HCT116 (cell line): Measurements from ENCODE around the gene MAPK8IP3.

Experiments
- EZH2 ChIP-seq: fragments of 200-600 bp; sonication (generic); IDR thresholded peaks from 2 replicates; pipeline ENCODE4 v1.6.1; 2017; ENCODE audit warnings: antibody characterized with exemption, mixed run types
- EZH2phosphoT487 ChIP-seq: fragments of 200-600 bp; IDR thresholded peaks from 2 replicates; pipeline ENCODE4 v1.6.1; 2018; ENCODE audit warnings: antibody characterized with exemption, borderline replicate concordance
- JUND ChIP-seq: IDR thresholded peaks from 2 replicates; pipeline ENCODE4 v1.6.1; 2012
- POLR2A ChIP-seq: IDR thresholded peaks from 2 replicates; pipeline ENCODE4 v1.7.0; 2011; ENCODE audit warnings: borderline replicate concordance; ENCODE audit not compliant: insufficient read depth, insufficient read length; ENCODE audit errors: extremely low read depth
- POLR2AphosphoS5 ChIP-seq: IDR thresholded peaks from 2 replicates; pipeline ENCODE4 v1.6.1; 2011; ENCODE audit warnings: mild to moderate bottlenecking, low read depth, low read length, moderate library complexity
- YY1 ChIP-seq: IDR thresholded peaks from 2 replicates; pipeline ENCODE4 v1.6.1; 2011; ENCODE audit warnings: low read length, low read depth, moderate library complexity, mild to moderate bottlenecking; ENCODE audit not compliant: insufficient replicate concordance; ENCODE audit errors: extremely low read depth
- TF ChIP-seq, protein P1 (sequence below), 3 experiments: fragments of 200-600 bp in 1 of 3; sonication (generic) in 1 of 3; IDR thresholded peaks in 2 of 3; conservative IDR thresholded peaks in 1 of 3; 2 replicates each; pipeline ENCODE4 v1.5.1; 2012 to 2017; ENCODE audit warnings: low read depth in 2 of 3, low read length in 2 of 3, antibody characterized with exemption in 1 of 3, borderline replicate concordance in 1 of 3, control low read depth in 1 of 3, mild to moderate bottlenecking in 1 of 3, mixed read lengths in 1 of 3, mixed run types in 1 of 3, moderate library complexity in 1 of 3; ENCODE audit not compliant: insufficient read depth in 1 of 3
- TF ChIP-seq, protein P2 (sequence below): IDR thresholded peaks from 2 replicates; pipeline ENCODE4 v1.6.1; 2012

DNA sequence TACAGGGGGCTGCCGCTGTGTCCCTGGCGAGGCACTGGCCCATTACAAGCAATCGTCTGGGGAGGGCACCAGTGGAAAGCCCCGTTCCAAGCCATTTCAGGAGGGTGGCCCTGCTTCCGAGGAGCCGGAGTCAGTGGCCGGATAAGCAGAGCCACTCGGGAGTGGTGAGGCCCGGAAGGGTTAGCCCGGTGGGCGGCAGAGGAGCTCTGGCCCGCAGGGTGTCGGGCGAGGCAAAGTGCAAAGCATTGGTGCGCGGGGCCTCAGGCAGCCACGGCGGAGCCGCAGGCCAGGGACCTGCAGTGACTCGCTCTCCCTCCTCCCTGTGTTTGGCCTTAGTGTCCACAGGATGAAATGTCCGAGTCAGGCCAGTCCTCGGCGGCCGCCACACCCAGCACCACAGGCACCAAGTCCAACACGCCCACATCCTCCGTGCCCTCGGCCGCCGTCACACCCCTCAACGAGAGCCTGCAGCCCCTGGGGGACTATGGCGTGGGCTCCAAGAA is 40.7 kb downstream of the MAPK8IP3 start:
- TF ChIP-seq EZH2 (no peak), JUND (no peak), POLR2A (no peak), POLR2AphosphoS5 (no peak), EZH2phosphoT487 (no peak), YY1 (no peak)
- TF ChIP-seq, protein P1, sequence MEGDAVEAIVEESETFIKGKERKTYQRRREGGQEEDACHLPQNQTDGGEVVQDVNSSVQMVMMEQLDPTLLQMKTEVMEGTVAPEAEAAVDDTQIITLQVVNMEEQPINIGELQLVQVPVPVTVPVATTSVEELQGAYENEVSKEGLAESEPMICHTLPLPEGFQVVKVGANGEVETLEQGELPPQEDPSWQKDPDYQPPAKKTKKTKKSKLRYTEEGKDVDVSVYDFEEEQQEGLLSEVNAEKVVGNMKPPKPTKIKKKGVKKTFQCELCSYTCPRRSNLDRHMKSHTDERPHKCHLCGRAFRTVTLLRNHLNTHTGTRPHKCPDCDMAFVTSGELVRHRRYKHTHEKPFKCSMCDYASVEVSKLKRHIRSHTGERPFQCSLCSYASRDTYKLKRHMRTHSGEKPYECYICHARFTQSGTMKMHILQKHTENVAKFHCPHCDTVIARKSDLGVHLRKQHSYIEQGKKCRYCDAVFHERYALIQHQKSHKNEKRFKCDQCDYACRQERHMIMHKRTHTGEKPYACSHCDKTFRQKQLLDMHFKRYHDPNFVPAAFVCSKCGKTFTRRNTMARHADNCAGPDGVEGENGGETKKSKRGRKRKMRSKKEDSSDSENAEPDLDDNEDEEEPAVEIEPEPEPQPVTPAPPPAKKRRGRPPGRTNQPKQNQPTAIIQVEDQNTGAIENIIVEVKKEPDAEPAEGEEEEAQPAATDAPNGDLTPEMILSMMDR (IDR thresholded peaks at IDR 0.05 in 2 of 3, conservative IDR thresholded peaks at IDR 0.05 in 1 of 3; ENCODE audit: borderline replicate concordance in 1 of 3, insufficient read depth in 1 of 3, low read depth in 2 of 3, low read length in 2 of 3), result no peak
- TF ChIP-seq, protein P2, sequence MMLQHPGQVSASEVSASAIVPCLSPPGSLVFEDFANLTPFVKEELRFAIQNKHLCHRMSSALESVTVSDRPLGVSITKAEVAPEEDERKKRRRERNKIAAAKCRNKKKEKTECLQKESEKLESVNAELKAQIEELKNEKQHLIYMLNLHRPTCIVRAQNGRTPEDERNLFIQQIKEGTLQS, result no peak
